GM12801 (cell line): ENCODE data around the gene GORASP2.

ENCODE experiments used
- CTCF ChIP-seq: IDR thresholded peaks from one replicate; pipeline ENCODE4 v1.5.1; 2011; ENCODE audit warnings: control low read depth; ENCODE audit not compliant: insufficient read length; ENCODE audit errors: extremely low read depth

The GORASP2 gene

GRCh38 chr2:170926743-170927297 is 2.2 kb upstream of the GORASP2 start:
- TF ChIP-seq CTCF: no peak

GRCh38 chr2:170928036-170928823 is 823 bp upstream of the GORASP2 start:
- TF ChIP-seq CTCF: no peak

GRCh38 chr2:170929686-170930050 is 615 bp downstream of the GORASP2 start:
- no peak for TF ChIP-seq CTCF

GRCh38 chr2:170930131-170930990 is 1.3 kb downstream of the GORASP2 start:
- no peak for TF ChIP-seq CTCF

- TF ChIP-seq CTCF: no peak
Observed at GRCh38 chr2:170930991-170931266, 1.9 kb downstream of the GORASP2 start.

GRCh38 chr2:170932166-170932565 is 3.1 kb downstream of the GORASP2 start:
- TF ChIP-seq CTCF: no peak

GRCh38 chr2:170932948-170933347 is 3.9 kb downstream of the GORASP2 start:
- no peak for TF ChIP-seq CTCF
